RWPE2 (cell line): ENCODE results near the gene GABARAP.

Experiments
- ATAC-seq: fragments of 200-7000 bp; cut with Tn5 transposase; 3 replicates; pipeline ENCODE4 v1.9.1; 2021; ENCODE audit warnings: low read depth
- DNase-seq: peaks from one replicate; pipeline ENCODE4 v3.0.0-alpha.2; 2020; ENCODE audit warnings: low spot score
- H3K27ac ChIP-seq: fragments of 450-650 bp; 2 replicates; pipeline ENCODE4 v1.5.1; 2017; ENCODE audit warnings: mild to moderate bottlenecking; ENCODE audit not compliant: poor library complexity, severe bottlenecking
- H3K27me3 ChIP-seq: fragments of 250-450 bp; sonication (Bioruptor Pico); 2 replicates; pipeline ENCODE4 v1.5.1; 2021; ENCODE audit warnings: mild to moderate bottlenecking, moderate library complexity; ENCODE audit not compliant: insufficient read depth, poor library complexity, severe bottlenecking
- H3K36me3 ChIP-seq: fragments of 250-450 bp; sonication (Bioruptor Pico); 2 replicates; pipeline ENCODE4 v1.5.1; 2020; ENCODE audit warnings: low read depth, mild to moderate bottlenecking, moderate library complexity
- H3K4me1 ChIP-seq: fragments of 250-450 bp; sonication (Bioruptor Pico); 2 replicates; pipeline ENCODE4 v1.5.1; 2021; ENCODE audit warnings: mild to moderate bottlenecking, moderate library complexity; ENCODE audit not compliant: insufficient read depth, poor library complexity, severe bottlenecking
- H3K4me3 ChIP-seq: fragments of 250-450 bp; sonication (Bioruptor Pico); 2 replicates; pipeline ENCODE4 v1.5.1; 2021; ENCODE audit warnings: mild to moderate bottlenecking, moderate library complexity; ENCODE audit not compliant: severe bottlenecking
- H3K9me3 ChIP-seq: fragments of 250-450 bp; sonication (Bioruptor Pico); 2 replicates; pipeline ENCODE4 v1.5.1; 2021; ENCODE audit warnings: mild to moderate bottlenecking, moderate library complexity; ENCODE audit not compliant: severe bottlenecking
- TF ChIP-seq, protein P1 (sequence below): fragments of 450-650 bp; IDR thresholded peaks from one replicate; pipeline ENCODE4 v1.5.1; 2017; ENCODE audit warnings: mild to moderate bottlenecking, moderate library complexity; ENCODE audit not compliant: poor library complexity, severe bottlenecking

GABARAP gene

DNA sequence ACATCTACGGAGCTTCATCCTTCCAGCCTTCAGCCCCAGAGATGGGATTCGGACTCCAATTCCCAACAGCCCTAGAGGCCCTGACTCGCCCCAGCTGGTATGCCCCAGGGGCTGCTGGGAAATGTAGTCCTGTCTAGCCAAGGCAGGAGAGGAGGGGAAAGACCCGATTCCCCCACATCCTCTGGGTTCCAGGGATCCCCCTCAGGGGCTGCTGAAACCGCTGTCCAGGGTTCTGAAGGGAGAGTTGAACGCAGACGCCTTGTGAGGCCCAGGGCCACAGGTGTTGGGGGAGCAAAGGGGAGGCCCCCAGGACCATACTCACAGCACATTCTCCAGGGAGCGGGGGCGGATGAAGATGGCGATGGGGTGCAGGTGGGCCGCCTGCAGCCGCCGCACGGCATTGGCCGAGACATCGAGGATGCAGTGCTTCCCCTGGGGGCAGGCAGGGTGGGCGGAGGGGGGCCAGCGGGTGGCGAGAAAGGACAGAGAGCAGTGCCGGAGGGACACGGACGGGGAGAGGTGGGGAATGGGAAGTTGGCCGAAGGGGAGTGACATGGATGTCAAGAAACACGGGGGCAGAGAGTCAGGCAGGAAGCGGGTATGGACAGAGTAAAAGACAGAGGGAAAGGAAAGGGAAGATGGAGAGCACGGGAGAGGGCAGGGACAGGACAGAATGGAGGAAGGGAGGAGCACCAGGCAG, 50.5 kb downstream of the GABARAP start:
- DNase-seq: peak; percentile 62
- Histone ChIP-seq H3K27me3 (no peaks in the 10 kb centered on the region), H3K27ac (no peak overlapping the region), H3K4me3 (no peak overlapping the region), H3K4me1 (no peaks in the 10 kb centered on the region), H3K9me3 (no peaks in the 10 kb centered on the region), H3K36me3 (peaks cover 21% of the 10 kb centered on the region)
- ATAC-seq: peak; percentile 76; the same call in 2 of the 3 replicates
- TF ChIP-seq, protein P1, sequence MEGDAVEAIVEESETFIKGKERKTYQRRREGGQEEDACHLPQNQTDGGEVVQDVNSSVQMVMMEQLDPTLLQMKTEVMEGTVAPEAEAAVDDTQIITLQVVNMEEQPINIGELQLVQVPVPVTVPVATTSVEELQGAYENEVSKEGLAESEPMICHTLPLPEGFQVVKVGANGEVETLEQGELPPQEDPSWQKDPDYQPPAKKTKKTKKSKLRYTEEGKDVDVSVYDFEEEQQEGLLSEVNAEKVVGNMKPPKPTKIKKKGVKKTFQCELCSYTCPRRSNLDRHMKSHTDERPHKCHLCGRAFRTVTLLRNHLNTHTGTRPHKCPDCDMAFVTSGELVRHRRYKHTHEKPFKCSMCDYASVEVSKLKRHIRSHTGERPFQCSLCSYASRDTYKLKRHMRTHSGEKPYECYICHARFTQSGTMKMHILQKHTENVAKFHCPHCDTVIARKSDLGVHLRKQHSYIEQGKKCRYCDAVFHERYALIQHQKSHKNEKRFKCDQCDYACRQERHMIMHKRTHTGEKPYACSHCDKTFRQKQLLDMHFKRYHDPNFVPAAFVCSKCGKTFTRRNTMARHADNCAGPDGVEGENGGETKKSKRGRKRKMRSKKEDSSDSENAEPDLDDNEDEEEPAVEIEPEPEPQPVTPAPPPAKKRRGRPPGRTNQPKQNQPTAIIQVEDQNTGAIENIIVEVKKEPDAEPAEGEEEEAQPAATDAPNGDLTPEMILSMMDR: no peak

DNA sequence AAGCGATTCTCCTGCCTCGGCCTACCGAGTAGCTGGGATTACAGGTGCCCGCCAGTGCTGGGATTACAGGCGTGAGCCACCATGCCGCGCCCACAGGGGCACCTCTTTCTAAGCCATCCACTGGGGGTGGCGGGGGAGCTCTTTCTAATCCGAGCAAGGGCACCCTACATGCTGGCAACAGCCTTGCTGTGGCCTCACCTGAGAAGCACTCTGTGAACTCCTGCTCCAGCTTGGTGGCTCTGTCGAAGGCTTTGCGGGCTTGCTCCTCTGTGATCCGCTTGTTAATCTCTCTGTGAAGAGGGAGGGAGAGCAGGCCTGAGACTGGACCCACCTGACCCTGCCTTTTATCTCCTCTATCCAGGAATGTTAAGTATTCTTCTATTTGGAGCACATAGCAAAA, 51.2 kb downstream of the GABARAP start:
- Histone ChIP-seq H3K4me3 (no peak overlapping the region), H3K36me3 (peaks cover 17% of the 10 kb centered on the region), H3K27me3 (no peaks in the 10 kb centered on the region), H3K27ac (no peak overlapping the region), H3K4me1 (no peaks in the 10 kb centered on the region), H3K9me3 (no peaks in the 10 kb centered on the region)
- TF ChIP-seq, protein P1: no peak
- DNase-seq (no peak), ATAC-seq (no peak)

DNA sequence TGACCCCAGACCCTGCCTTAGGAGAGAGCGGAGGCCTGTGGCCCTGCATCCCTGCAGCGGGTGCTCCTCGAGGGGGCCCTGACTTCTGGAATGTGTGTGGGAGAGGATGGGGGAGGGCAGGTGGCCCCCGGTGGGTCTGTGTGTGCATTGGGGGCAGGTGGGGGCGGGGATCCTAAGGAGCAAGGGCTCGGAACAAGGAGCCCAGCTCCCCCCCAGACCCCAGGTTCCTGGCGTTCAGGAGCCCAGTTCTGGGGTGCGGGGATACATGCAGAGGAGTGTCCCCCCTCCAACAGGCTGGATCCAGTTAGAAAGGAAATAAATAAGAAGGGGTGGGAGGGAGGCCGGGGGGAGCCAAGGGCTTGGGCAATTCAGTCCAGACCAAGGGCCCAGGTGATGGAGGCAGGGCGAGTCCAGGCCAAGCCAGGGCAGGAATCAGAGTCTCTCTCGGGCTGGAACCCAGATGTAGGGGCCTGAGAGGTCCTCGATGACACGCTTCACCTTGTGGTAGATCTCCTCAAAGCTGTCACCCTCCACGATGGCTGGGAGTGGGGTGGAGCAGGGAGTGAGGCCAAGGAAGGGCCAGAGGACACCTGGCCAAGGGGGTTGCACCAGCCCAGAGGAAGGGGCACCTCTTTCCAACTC, 51.9 kb downstream of the GABARAP start:
- H3K27ac ChIP-seq: no peak overlapping the region
- no peaks in the 10 kb centered on the region for H3K4me1 ChIP-seq
- DNase-seq (no peak), ATAC-seq (no peak)
- H3K27me3 ChIP-seq: no peaks in the 10 kb centered on the region
- TF ChIP-seq, protein P1: no peak
- H3K9me3 ChIP-seq: no peaks in the 10 kb centered on the region
- peaks cover 14% of the 10 kb centered on the region for H3K36me3 ChIP-seq
- H3K4me3 ChIP-seq: no peak overlapping the region
